GM12878 (cell line): ENCODE results near the gene SETBP1. TPM values are rescaled to one million over a fixed set of nuclear protein-coding genes. Genes with fewer than 3 reads are reported as not detected.

Experiments used
- ATAC-seq: fragments of 200-7000 bp; cut with Tn5 transposase; 3 replicates; pipeline ENCODE4 v1.9.1; 2020; ENCODE audit warnings: mild to moderate bottlenecking, moderate library complexity
- BruUV-seq: library from RNA; stranded (reverse); fragments of 400-500 nt; replicated peaks from 2 replicates; lab custom pipeline; 2021; lab: Mats Ljungman, UMichigan
- CTCF ChIA-PET: fragments of 300-600 bp; sonication (Branson Sonifier 250); formaldehyde crosslinking; extraction: SDS; loops from one replicate; lab custom pipeline; 2021; ENCODE audit warnings: inconsistent platforms; lab: Yijun Ruan, JAX
- POLR2A ChIA-PET: fragments of 350-600 bp; formaldehyde crosslinking; extraction: SDS; loops from one replicate; lab custom pipeline; 2021; ENCODE audit warnings: inconsistent platforms; lab: Charles Lee
- RAD21 ChIA-PET: fragments of 300-600 bp; sonication (Branson Sonifier 250); formaldehyde crosslinking; loops from one replicate; lab custom pipeline; 2023; ENCODE audit warnings: antibody characterized with exemption; ENCODE audit not compliant: unreplicated experiment; lab: Charles Lee
- SMC1A ChIA-PET: fragments of 300-600 bp; sonication (Branson Sonifier 250); formaldehyde crosslinking; loops from one replicate; lab custom pipeline; 2023; ENCODE audit not compliant: unreplicated experiment, uncharacterized antibody; lab: Charles Lee
- DNase-seq: peaks from one replicate; pipeline ENCODE4 v3.0.0-alpha.2; 2011; ENCODE audit warnings: low read depth, low spot score
- FAIRE-seq: peaks from 3 replicates; lab custom pipeline; 2011; peaks lifted over from hg19 to GRCh38; lab: Jason Lieb, UNC
- H2AFZ ChIP-seq: 2 replicates; pipeline ENCODE4 v1.6.0; 2011; ENCODE audit warnings: low read depth, low read length, control low read depth; ENCODE audit not compliant: control insufficient read depth
- H3K27ac ChIP-seq: 2 replicates; pipeline ENCODE4 v1.5.1; 2011; ENCODE audit warnings: control low read depth; ENCODE audit not compliant: control insufficient read depth, insufficient read depth
- H3K27me3 ChIP-seq, 2 experiments: replicated peaks in 1 of 2; 2 replicates each; pipeline versions ENCODE4 v1.6.0 to v1.6.1; 2011; ENCODE audit warnings: low read length in 1 of 2; ENCODE audit not compliant: control insufficient read depth in 2 of 2, insufficient read depth in 2 of 2
- H3K36me3 ChIP-seq, 2 experiments: 2 replicates each; pipeline ENCODE4 v1.5.1; 2011; ENCODE audit warnings: low read length in 1 of 2; ENCODE audit not compliant: control insufficient read depth in 2 of 2, insufficient read depth in 2 of 2
- H3K4me1 ChIP-seq: 2 replicates; pipeline ENCODE4 v1.6.1; 2011; ENCODE audit warnings: mild to moderate bottlenecking, low read length, moderate library complexity, mixed read lengths; ENCODE audit not compliant: control insufficient read depth, insufficient read depth
- H3K4me2 ChIP-seq: 2 replicates; pipeline ENCODE4 v1.6.0; 2011; ENCODE audit warnings: control low read depth; ENCODE audit not compliant: control insufficient read depth, insufficient read depth
- H3K4me3 ChIP-seq: fragments of 200-600 bp; sonication (generic); 2 replicates; pipeline ENCODE4 v1.5.1; 2016
- H3K79me2 ChIP-seq: 2 replicates; pipeline ENCODE4 v1.6.0; 2011; ENCODE audit warnings: low read length; ENCODE audit not compliant: control insufficient read depth, insufficient read depth
- H3K9ac ChIP-seq: 2 replicates; pipeline ENCODE4 v1.8.0; 2011; ENCODE audit warnings: low read length, control low read depth, mixed read lengths; ENCODE audit not compliant: control insufficient read depth, insufficient read depth
- H3K9me3 ChIP-seq: replicated peaks from 3 replicates; pipeline ENCODE4 v1.5.1; 2011; ENCODE audit warnings: mild to moderate bottlenecking, low read length; ENCODE audit not compliant: control insufficient read depth, insufficient read depth
- H4K20me1 ChIP-seq: 2 replicates; pipeline ENCODE4 v1.6.0; 2011; ENCODE audit not compliant: control insufficient read depth, insufficient read depth
- BCL11A ChIP-seq: IDR thresholded peaks from 2 replicates; pipeline ENCODE4 v1.6.1; 2011; ENCODE audit warnings: low read depth, low read length
- DPF2 ChIP-seq: fragments of 450-650 bp; IDR thresholded peaks from 2 replicates; pipeline ENCODE4 v1.6.1; 2017; ENCODE audit warnings: mild to moderate bottlenecking
- FOXK2 ChIP-seq: fragments of 450-650 bp; IDR thresholded peaks from 2 replicates; pipeline ENCODE4 v1.6.1; 2017; ENCODE audit warnings: mild to moderate bottlenecking, moderate library complexity
- KLF5 ChIP-seq: fragments of 450-650 bp; IDR thresholded peaks from 2 replicates; pipeline ENCODE4 v1.6.1; 2014; ENCODE audit warnings: mild to moderate bottlenecking; ENCODE audit not compliant: partially characterized antibody
- SP1 ChIP-seq: IDR thresholded peaks from one replicate; pipeline ENCODE4 v1.6.1; 2011; ENCODE audit warnings: low read depth, low read length
- SREBF1 ChIP-seq: IDR thresholded peaks from 2 replicates; pipeline ENCODE4 v1.6.1; 2012; ENCODE audit warnings: mild to moderate bottlenecking, low read length
- SRF ChIP-seq, 2 experiments: IDR thresholded peaks; 2 replicates each; pipeline ENCODE4 v1.6.1; 2011; ENCODE audit warnings: low read depth in 2 of 2, low read length in 2 of 2, mild to moderate bottlenecking in 1 of 2, moderate library complexity in 1 of 2
- ZBTB4 ChIP-seq: fragments of 450-650 bp; formaldehyde crosslinking; IDR thresholded peaks from 2 replicates; pipeline ENCODE4 v1.4.0; 2022; ENCODE audit warnings: mild to moderate bottlenecking, moderate library complexity
- ZNF217 ChIP-seq: fragments of 450-650 bp; IDR thresholded peaks from 2 replicates; pipeline ENCODE4 v1.6.1; 2017; ENCODE audit warnings: antibody characterized with exemption, mild to moderate bottlenecking
- WGBS: methylation state at CpG from one replicate; pipeline ENCODE4 v1.1.6; 2016; ENCODE audit warnings: low lambda C conversion rate; ENCODE audit not compliant: insufficient replicate concordance, insufficient coverage; ENCODE audit errors: missing lambda C conversion rate; 5-methylcytosine and 5-hydroxymethylcytosine counted together
- in situ Hi-C: fragments of 300-500 bp; cut with MboI; formaldehyde crosslinking; loops from 9 replicates; pipeline ENCODE4 v1.14.3; 2018; ENCODE audit warnings: mixed read lengths
- intact Hi-C: fragments of 100-400 bp; cut with micrococcal nuclease; formaldehyde crosslinking; loops from one replicate; pipeline ENCODE4 v1.14.2; 2022; ENCODE audit not compliant: unreplicated experiment
- polyA plus RNA-seq, 11 experiments: library from polyadenylated mRNA; depleted of rRNA in 4 of 11; unstranded in 6 of 11; stranded (reverse) in 5 of 11; fragments of >200 nt; fragmentation: Nextera tagmentation in 4 of 11; fragmentation: Illumina TruSeq in 1 of 11; extraction: Ambion mirVana in 4 of 11; extraction: Trizol in 1 of 11; gene quantifications; 1 replicate in 1 of 11; 2 replicates in 10 of 11; pipeline versions ENCODE4 v1.2.1 to v1.2.3, GENCODE V29; 2011 to 2016; ENCODE audit warnings: inconsistent platforms in 2 of 11, missing spikeins in 2 of 11, low read depth in 1 of 11
- total RNA-seq, 4 experiments: library from RNA; depleted of rRNA in 3 of 4; stranded (reverse); fragments of >200 nt in 3 of 4; fragmentation: Illumina TruSeq in 1 of 4; extraction: Trizol in 1 of 4; gene quantifications; 2 replicates each; pipeline versions ENCODE4 v1.2.1 to v1.2.3, GENCODE V29; 2013 to 2021

The SETBP1 gene
- total and polyA plus RNA-seq, 10 of the 15 experiments (the other 5 are each of a cell fraction or from before 2014, with no cell fraction given): 0.99 to 29.7 (median 8.3) TPM

- no peak for FAIRE-seq
- CTCF ChIA-PET: no interaction called here
These were observed 375.1 kb downstream of the SETBP1 start for GRCh38 chr18:45055811-45056210.

More at GRCh38 chr18:45055811-45056210, 375.1 kb downstream of the SETBP1 start:
- Histone ChIP-seq H3K79me2 (no peaks in the 10 kb centered on the region), H2AFZ (no peak overlapping the region), H3K4me3 (no peak overlapping the region), H4K20me1 (no peaks in the 10 kb centered on the region), H3K9ac (no peak overlapping the region), H3K36me3 (no peaks in the 10 kb centered on the region), H3K4me2 (no peak overlapping the region), H3K27ac (no peak overlapping the region), H3K27me3 (no peaks in the 10 kb centered on the region), H3K4me1 (no peaks in the 10 kb centered on the region), H3K9me3 (no peaks in the 10 kb centered on the region)
- ChIA-PET RAD21 (no interaction called here), SMC1A (interaction anchor here (1.8 kb wide), 1 partner anchor 10 kb away, joined by 4 read pairs; no protein-coding TSS in a partner anchor), POLR2A (no interaction called here)
- no peak for DNase-seq
- 84% methylated on average over 1 of the region's 1 CpG for WGBS
- intact Hi-C loops (no loop called here), in situ Hi-C loops (no loop called here)
- TF ChIP-seq BCL11A (no peak), KLF5 (no peak), SRF (IDR thresholded peaks at IDR 0.05; ENCODE audit: low read depth in 2 of 2, low read length in 2 of 2) (no peak), ZNF217 (no peak), ZBTB4 (CRISPR knock-in tag) (no peak), FOXK2 (no peak), SREBF1 (no peak), SP1 (no peak), DPF2 (no peak)
- BruUV-seq: no TSS peak
- no peak for ATAC-seq
